Ovary (tissue), 9 donors: ENCODE data around the gene NAT14. TPM values are rescaled to one million over a fixed set of nuclear protein-coding genes. Genes with fewer than 3 reads are reported as not detected.
"Not testable (repeated sequence)": the region's sequence is repeated elsewhere in the genome, so short reads cannot be mapped to it uniquely, and the experiment has no call there.

Source experiments
- DNase-seq, 5 donors: peaks; one replicate each; pipeline ENCODE4 v3.0.0-alpha.2; 2019 to 2020
- H3K27ac ChIP-seq, 2 donors: fragments of 200-600 bp; one replicate each; pipeline versions ENCODE4 v1.5.1 to v1.8.0; 2019 to 2022
- H3K27me3 ChIP-seq: fragments of 200-600 bp; one replicate; pipeline ENCODE4 v1.8.0; 2022
- H3K36me3 ChIP-seq: fragments of 200-600 bp; sonication (generic); one replicate; pipeline ENCODE4 v1.5.1; 2019
- H3K4me1 ChIP-seq: one replicate; pipeline ENCODE4 v1.8.1; 2013; ENCODE audit warnings: mild to moderate bottlenecking, moderate library complexity; ENCODE audit not compliant: insufficient read depth
- H3K4me3 ChIP-seq: fragments of 200-600 bp; sonication (generic); one replicate; pipeline ENCODE4 v1.5.1; 2017
- H3K9me3 ChIP-seq, 2 donors: fragments of 200-600 bp in 1 of 2; sonication (generic) in 1 of 2; one replicate each; pipeline versions ENCODE4 v1.5.1 to v1.8.1; 2013 to 2019; ENCODE audit warnings: mild to moderate bottlenecking in 1 of 2, moderate library complexity in 1 of 2
- EP300 ChIP-seq: sonication (generic); formaldehyde crosslinking; IDR thresholded peaks from one replicate; pipeline ENCODE4 v1.6.1; 2017; ENCODE audit warnings: antibody characterized with exemption
- POLR2A ChIP-seq: fragments of 450-650 bp; IDR thresholded peaks from one replicate; pipeline ENCODE4 v1.6.1; 2017; ENCODE audit warnings: antibody characterized with exemption, mild to moderate bottlenecking, moderate library complexity
- WGBS, 3 donors: extraction: QIAGEN DNeasy Blood & Tissue Kit in 1 of 3; methylation state at CpG; one replicate each; pipeline versions ENCODE4 v1.1.5 to v1.1.7; 2013 to 2017; 5-methylcytosine and 5-hydroxymethylcytosine counted together
- intact Hi-C, 4 donors: fragments of 100-400 bp; cut with DNase I; formaldehyde crosslinking; loops; one replicate each; pipeline versions ENCODE4 v1.11.0 to v1.15.1; 2022 to 2023
- polyA plus RNA-seq, 2 donors: library from polyadenylated mRNA; stranded (reverse); fragments of 200-250 nt in 1 of 2; fragments of 350-450 nt in 1 of 2; fragmentation: Illumina TruSeq in 1 of 2; extraction: RNeasy Lipid Tissue Mini Kit (QIAGEN cat#74804) in 1 of 2; gene quantifications; one replicate each; pipeline ENCODE4 v1.2.3, GENCODE V29; 2013 to 2014
- total RNA-seq, 7 donors: library from RNA; depleted of rRNA in 2 of 7; stranded (reverse); fragments of >200 nt in 2 of 7; fragmentation: NEBNext Ultra II Directional in 3 of 7; extraction: Animal tissue kit (Norgen Biotek cat#: 25700) in 3 of 7; gene quantifications; one replicate each; pipeline versions ENCODE4 v1.1.0 to v1.2.4, GENCODE V29; 2016 to 2023
- TF ChIP-seq, protein P1 (sequence below), 3 donors: fragments of 450-650 bp in 2 of 3; fragments of 200-600 bp in 1 of 3; IDR thresholded peaks; one replicate each; pipeline versions ENCODE4 v1.5.1 to v1.8.0; 2016 to 2022; ENCODE audit warnings: antibody characterized with exemption in 3 of 3, mild to moderate bottlenecking in 1 of 3
- donor health status: DM: no; HTN: no; CAD: no; lungs with moderate emphysema.
- donor health status: DM: no; HTN: no; CAD: no.
- donor health status: Bipolar disorder and iron deficiency.
- donor health status: DM: yes; HTN: yes; CAD: no.
- donor health status: DM: no; HTN: no; CAD: no.
- donor health status: DM: yes; HTN: yes; CAD: no.

NAT14 gene
- total and polyA plus RNA-seq, 9 donors: 3.2 to 40.4 (median 23.5) TPM

- Histone ChIP-seq H3K36me3 (no peaks in the 10 kb centered on the region), H3K4me3 (peak overlapping the region; percentile 39), H3K27ac (peak overlapping the region; percentile 89 to 94), H3K27me3 (no peaks in the 10 kb centered on the region), H3K9me3 (no peaks in the 10 kb centered on the region), H3K4me1 (peaks cover 9% of the 10 kb centered on the region)
- peak; percentile 76 to 82 (median 78) for DNase-seq
- TF ChIP-seq EP300 (no peak), POLR2A (no peak)
- TF ChIP-seq, protein P1, sequence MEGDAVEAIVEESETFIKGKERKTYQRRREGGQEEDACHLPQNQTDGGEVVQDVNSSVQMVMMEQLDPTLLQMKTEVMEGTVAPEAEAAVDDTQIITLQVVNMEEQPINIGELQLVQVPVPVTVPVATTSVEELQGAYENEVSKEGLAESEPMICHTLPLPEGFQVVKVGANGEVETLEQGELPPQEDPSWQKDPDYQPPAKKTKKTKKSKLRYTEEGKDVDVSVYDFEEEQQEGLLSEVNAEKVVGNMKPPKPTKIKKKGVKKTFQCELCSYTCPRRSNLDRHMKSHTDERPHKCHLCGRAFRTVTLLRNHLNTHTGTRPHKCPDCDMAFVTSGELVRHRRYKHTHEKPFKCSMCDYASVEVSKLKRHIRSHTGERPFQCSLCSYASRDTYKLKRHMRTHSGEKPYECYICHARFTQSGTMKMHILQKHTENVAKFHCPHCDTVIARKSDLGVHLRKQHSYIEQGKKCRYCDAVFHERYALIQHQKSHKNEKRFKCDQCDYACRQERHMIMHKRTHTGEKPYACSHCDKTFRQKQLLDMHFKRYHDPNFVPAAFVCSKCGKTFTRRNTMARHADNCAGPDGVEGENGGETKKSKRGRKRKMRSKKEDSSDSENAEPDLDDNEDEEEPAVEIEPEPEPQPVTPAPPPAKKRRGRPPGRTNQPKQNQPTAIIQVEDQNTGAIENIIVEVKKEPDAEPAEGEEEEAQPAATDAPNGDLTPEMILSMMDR (IDR thresholded peaks at IDR 0.05): no peak
- 12 to 17% (median 16%) methylated on average over 18 of the region's 18 CpGs for WGBS, 3 donors
- intact Hi-C loops: no loop called here
These were observed 8.2 kb downstream of the NAT14 start for GRCh38 chr19:55493052-55493644.

DNA sequence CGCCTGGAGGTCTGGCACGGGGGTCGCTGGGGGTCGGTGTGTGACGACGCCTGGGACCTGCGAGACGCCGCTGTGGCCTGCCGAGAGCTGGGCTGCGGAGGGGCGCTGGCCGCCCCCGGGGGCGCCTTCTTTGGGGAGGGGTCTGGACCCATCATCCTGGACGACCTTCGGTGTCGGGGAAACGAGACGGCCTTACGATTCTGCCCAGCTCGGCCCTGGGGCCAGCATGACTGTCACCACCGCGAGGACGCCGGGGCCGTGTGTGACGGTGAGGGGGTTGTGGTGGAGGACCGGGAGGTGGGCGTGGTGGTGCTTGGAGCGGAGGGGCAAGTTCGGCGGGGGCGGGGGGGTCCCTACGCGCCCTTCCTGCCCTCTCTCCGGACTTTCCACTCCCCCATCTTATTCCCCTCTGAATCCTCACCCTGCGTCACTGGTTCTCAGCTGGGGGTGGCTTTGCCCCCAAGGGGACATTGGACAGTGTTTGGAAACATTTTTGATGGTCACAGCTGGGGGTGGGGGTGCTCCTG lies 8.7 kb downstream of the NAT14 start:
- intact Hi-C loops: no loop called here
- peak in 4 of 5 donors; percentile 53 to 69 (median 63) for DNase-seq
- Histone ChIP-seq H3K4me1 (peaks cover 8% of the 10 kb centered on the region), H3K27ac (peak overlapping the region; percentile 89 to 94), H3K9me3 (no peaks in the 10 kb centered on the region), H3K36me3 (no peaks in the 10 kb centered on the region), H3K4me3 (peak overlapping the region; percentile 39), H3K27me3 (no peaks in the 10 kb centered on the region)
- no peak for TF ChIP-seq EP300
- TF ChIP-seq, protein P1 (IDR thresholded peaks at IDR 0.05): no peak
- TF ChIP-seq POLR2A: no peak
- WGBS, 3 donors: 5 to 14% (median 9%) methylated on average over 15 to 37 of the region's 38 CpGs

GRCh38 chr19:55494172-55494761 lies 9.3 kb downstream of the NAT14 start:
- DNase-seq: peak; percentile 82 to 90 (median 87)
- intact Hi-C loops: no loop called here
- peak; percentile 76 for TF ChIP-seq POLR2A
- no peak for TF ChIP-seq EP300
- 2 to 3% (median 2%) methylated on average over 22 of the region's 22 CpGs for WGBS, 3 donors
- Histone ChIP-seq H3K9me3 (no peaks in the 10 kb centered on the region), H3K27ac (peak overlapping the region; percentile 89 to 94), H3K4me1 (peaks cover 8% of the 10 kb centered on the region), H3K36me3 (no peaks in the 10 kb centered on the region), H3K4me3 (peak overlapping the region; percentile 39), H3K27me3 (no peaks in the 10 kb centered on the region)

DNA sequence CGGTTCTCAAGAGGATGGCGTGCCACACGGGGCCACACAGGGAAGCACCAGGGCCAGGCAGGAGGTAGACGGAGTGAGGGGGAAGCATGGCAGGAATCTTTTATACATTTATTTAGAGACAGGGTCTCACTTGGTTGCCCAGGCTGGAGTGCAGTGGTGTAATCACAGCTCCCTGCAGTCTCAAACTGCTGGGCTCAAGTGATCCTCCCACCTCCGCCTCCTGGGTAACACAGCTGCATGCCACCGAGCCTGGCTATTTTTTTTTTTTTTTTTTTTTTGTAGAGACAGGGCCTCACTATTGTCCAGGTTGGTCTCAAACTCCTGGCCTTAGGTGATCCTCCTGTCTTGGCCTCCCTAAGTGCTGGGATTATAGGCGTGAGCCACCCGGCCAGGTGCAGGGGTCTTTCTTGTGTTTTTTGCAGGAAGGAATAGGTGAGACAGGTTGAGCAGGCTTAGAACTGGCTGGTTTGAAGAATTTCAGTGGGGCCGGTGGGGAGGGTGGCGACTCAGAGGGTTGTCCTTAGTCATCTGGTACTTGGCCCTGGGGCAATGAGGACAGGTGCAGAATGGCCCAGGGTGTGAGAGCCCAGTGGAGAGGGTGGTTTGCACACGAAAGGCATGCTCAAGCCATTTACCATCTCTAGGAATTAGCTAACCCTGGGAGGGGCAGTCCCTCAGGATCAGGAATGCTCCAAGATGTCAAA lies 10.8 kb downstream of the NAT14 start:
- Histone ChIP-seq H3K4me1 (peaks cover 8% of the 10 kb centered on the region), H3K9me3 (no peaks in the 10 kb centered on the region), H3K27ac (no peak overlapping the region), H3K27me3 (no peaks in the 10 kb centered on the region), H3K36me3 (no peaks in the 10 kb centered on the region), H3K4me3 (no peak overlapping the region)
- no peak for DNase-seq
- TF ChIP-seq EP300 (no peak), POLR2A (no peak)
- TF ChIP-seq, protein P1 (IDR thresholded peaks at IDR 0.05): no peak
- WGBS, 3 donors: 82 to 88% (median 83%) methylated on average over 11 of the region's 11 CpGs
- intact Hi-C loops: no loop called here

- H3K4me1 ChIP-seq, H3K27ac ChIP-seq, H3K9me3 ChIP-seq, H3K36me3 ChIP-seq, DNase-seq, intact Hi-C loops, H3K27me3 ChIP-seq, H3K4me3 ChIP-seq: not testable (repeated sequence)
- WGBS, 3 donors: 79 to 82% (median 81%) methylated on average over 10 of the region's 10 CpGs
These were observed 11.8 kb downstream of the NAT14 start for GRCh38 chr19:55496820-55497219.
